Medulla oblongata (tissue), 1 donor: Measurements from ENCODE around the gene PEX11B.

Experiments used
- DNase-seq: peaks from one replicate; pipeline ENCODE4 v3.0.0-alpha.2; 2015; ENCODE audit errors: extremely low spot score

The PEX11B gene, protein sequence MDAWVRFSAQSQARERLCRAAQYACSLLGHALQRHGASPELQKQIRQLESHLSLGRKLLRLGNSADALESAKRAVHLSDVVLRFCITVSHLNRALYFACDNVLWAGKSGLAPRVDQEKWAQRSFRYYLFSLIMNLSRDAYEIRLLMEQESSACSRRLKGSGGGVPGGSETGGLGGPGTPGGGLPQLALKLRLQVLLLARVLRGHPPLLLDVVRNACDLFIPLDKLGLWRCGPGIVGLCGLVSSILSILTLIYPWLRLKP

DNA sequence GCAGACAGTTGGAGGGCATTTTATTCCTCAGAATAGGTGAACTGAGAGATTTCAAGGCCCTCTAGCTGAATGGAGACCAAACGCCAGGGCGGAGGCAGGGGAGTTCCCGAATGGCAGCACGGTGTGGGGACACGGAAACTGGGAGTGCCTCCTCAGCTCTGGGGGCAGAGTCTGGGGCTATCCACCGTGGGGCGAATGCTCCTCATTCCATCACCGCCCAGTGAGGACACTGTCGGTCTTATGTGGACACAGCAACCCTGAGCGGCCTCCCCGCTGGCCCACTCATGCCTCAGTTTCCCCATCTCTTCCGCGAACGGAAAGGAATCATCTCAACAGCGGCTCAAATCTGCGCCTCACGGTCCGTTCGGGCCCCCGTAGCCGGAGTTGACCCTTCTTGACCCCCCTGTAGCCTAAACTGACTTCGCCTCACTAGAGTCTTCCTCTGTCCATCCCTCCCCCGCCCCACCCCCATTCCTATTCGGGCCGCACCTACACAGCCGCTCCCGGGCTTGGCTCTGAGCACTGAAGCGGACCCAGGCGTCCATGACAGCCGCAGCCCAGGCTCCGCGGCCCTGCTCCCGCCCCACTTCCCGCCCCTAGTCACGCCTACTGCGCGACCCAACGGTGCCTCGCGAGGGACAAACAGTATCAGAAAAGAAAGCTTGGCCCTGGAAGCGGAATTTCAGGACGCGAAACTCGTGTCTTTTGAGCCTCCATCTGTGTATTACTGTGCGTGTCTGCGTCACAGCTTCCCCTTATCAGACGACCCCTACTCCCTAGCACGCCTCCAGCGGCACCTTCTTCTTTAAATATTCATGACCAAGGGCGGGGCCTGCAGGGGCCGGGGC, at the start of gene PEX11B:
TSS of gene PEX11B (minus strand) at position 574 of the 848 bp plus-strand sequence. CDS start at position 545, 29 bp downstream.
- peak; percentile 93 for DNase-seq

DNA sequence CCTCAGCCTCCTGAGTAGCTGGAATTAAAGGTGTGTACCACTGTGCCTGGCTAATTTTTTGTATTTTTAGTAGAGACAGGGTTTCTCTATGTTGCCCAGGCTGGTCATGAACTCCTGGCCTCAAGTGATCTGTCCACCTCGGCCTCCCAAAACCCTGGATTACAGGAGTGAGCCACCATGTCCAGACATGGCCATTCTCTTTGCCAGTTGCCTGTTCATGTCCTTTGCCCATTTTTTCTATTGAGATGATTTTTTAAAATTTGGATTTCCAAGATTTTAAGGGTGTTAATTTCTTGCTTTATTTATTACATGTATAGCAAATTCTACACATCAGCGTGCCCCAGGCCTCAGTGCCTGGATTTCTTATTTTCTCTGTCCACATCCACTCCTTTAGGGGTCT, 48.8 kb upstream of the PEX11B start:
- no peak for DNase-seq

DNA sequence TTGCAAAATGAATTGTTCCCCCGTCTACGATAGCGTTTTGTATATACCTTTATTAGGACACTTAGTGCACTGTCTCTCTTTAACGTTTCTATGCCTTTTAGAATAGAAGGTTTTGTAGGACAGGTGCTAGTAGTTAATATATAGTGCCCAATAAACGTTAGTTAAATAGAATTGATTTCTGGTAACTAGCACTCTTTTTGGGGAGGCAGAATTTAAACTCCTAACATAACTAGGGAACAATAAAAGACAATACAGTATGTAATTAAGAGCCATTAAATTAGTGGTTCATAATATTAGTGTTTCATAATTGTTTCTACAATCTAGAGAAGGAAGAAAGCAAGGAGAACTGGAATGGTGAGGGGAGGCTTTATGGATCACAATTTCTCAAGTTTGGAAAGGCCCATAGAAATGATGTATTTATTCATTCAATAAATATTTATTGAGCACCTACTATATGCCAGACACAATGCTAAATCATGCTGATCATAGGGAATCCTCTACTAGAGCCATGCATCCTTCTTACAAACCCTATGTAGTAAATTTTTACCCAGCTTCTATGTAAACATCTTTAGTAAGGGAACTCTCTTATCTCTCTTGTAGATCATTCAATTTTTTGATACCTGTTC, 46.7 kb upstream of the PEX11B start:
- DNase-seq, result no peak

DNA sequence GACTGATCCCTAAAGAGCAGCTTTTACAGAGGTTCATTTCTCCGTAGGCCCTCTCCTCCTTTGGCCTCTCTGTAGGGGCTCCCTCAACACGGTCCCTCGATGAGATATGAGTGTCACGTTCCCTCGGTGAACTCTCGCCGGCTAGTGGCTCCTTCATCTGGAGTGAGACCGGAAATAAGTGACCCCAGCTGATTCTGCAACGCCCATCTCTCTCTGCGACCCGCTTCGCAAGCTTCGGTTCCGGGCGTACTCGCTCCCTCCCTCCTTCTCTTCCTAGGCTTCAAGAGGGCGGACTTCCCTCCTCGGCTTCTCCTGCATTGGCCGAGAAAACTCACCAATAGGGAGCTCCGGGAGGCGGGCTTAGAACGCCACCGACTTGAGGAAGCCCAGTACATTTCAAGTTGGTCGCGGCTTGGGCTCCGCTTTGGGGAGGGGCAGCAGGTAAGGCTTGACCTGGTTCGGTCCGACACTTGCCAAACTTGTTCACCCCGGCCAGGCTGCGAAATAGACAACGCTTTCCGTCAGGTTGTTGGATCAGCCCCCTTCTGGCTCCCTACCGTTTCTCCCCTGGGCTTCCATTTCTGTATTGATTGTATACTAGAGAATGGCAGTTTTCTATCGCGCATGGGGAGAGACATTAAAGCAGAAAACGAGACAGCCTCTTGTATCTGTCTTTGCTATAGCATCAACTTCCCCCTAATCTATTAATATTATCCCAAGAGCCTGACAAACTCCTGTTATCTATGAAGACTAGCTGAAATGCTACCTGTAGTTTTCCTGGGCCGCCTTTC, 46.0 kb upstream of the PEX11B start, which contains the start of the genes ANKRD34A and POLR3GL:
TSS of gene ANKRD34A (minus strand) at position 248 of the 791 bp plus-strand sequence. CDS start 2,816 bp downstream, outside the sequence.
TSS of gene POLR3GL (plus strand) at position 363 of the 791 bp plus-strand sequence. CDS start 10,176 bp downstream, outside the sequence.
- DNase-seq, result peak; percentile 99

DNA sequence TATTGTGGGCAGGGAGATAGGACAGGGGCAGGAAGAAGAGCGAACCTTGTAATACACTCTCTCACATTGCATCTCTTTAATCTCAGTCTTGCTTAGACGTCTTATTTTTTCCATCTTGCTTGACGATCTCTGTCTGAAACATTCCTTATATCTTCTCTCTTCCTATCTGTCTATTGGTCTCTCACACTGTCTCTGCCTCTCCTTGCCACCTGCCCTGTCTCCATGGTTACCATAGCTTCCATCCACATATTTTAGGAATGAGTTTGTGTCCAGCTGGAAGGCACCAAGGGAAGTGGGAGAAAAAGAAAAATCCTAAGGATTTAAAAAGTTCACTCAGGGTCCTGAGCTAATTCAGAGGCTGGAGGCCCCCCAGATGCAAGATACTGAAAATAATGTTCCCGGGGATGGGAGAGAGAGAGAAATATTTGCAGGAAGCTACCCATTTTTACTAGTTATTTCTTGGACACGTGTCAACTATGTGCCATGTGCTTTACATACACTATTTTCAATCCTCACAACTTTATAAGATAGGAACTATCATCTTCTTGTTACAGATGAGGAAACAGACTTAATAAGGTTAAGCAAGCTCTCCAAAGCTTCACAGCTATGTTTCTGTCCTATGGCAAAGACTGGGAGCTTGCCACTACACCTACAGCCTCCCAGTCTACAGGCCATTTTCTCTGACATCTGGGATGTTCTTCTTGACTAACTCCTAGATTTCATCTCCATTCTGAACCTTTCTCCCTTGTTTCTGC, 44.9 kb upstream of the PEX11B start:
- no peak for DNase-seq

DNA sequence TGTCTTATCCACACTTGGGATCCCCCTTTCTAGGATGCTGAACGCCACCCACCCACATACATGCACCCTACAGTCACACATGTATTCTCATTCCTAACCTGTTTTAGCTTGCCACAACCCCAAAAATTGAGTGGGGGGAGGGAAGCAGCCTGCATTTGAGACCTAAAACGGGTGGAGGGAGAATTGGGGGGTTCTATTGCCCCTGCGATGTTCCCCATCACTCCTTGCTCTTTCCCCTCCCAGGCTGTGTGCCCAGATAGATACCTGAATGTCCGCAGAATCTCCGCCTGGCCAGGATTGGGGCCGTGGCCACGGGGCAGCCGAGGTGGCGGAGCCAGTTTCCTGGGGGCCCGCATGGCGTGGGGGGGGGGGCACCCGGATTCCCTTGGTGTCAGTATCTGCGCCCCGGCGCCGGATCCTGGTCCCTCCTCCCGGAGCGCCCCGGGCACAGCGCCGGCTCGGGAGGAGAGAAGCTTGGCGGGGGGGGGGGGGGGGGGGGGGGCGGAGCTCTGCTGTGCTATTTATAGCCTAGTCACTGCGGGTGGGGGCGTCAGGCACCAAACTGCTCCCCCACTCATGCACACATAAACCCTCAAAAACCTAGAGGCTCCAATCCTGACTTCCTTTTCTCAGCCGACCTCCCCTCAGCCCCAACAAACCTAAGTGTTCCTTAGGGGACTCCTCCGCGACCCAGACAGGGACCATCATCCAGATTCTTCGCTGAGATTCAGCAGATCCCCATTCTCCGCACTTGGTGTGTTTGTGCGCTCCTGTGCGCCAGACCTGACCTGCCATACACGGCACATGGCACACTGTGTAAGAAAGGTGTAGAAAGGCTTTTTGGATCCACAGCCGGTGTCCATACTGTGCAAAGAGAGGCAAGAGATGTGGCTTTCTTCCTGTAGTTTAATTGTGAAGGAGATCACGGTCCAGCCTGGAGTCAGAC, 43.9 kb upstream of the PEX11B start:
- DNase-seq, result peak; percentile 83

DNA sequence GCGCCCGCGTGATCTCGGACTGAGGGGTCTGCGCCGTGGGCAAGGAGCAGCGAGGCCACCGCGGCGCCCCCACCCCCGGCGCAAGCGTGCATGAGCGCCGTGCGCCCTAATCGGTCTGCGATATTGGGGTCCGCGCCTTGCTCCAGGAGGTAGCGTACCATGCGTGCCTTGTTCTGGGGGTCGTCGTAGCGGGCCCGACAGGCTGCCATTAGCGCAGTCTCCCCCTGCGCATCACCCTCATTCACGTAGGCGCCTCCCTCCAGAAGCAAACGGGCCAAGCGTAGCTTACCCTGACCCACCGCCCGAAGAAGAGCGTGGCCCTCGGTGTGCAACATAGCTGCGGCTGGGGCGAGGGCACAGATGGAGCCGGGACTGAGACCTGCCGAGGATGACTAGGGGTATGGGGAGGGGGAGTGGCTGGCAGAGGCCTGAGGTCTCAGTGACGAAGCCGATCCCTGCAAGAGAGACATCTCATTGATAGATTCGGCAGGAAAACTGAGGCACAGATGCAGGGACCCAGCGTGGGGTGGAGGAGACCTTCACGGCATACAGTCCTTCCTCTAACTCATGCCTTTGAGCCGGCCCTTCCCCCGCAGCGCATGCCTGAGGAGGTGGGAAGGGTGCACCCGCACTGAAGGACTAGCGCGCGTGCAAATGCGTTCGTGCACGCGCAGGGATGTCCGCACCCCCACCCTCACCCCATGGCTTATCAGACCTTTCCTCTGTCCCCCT, 43.1 kb upstream of the PEX11B start:
- peak; percentile 54 for DNase-seq

DNA sequence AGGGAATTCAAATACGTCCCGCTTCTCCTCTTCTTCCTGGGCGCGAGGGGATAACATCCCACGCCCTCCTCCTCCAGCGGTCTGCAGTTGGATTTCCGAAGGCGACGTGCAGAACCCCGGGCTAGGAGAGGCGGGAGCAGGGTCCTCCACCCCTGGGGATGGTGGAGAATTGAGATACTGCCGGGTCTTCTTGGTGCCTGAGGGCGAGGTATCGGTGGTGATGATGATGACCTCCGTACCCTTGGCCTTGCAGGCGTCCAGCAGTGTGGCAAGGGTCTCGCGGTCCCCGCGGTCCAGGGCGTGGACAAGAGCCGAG, 42.5 kb upstream of the PEX11B start:
- DNase-seq, result peak; percentile 7

DNA sequence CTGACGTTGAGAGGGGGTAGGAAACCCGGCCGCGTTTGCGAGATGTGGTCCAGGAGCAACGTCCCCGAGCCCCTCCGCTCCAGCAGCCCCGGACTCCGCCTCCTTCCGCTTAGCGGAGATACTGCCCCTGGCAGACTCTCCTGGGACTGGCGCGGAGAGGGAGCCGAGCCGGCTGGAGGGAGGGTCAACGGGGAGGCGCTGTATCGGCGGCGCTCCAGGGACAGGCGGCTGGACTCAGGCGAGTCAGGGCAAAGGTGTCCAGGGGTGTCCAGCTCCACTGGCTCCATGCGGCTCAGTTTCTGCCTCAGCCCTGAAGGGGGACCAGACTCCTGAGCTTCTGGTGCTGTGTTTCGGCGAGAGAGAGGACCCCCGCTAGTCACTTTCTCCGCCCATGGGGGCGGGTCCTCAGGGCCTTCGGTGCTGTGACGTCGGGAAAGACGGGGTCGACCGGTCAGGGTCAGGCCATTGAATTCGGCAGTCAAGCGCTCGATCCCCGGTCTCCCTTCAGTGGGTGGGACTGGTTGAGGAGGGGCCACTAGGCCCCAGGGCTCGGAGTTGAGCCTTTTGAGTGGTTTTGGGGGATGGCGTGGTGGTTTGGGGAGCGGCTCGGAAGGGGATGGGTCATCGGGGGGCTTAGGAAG, 42.1 kb upstream of the PEX11B start:
- peak; percentile 78 for DNase-seq

DNA sequence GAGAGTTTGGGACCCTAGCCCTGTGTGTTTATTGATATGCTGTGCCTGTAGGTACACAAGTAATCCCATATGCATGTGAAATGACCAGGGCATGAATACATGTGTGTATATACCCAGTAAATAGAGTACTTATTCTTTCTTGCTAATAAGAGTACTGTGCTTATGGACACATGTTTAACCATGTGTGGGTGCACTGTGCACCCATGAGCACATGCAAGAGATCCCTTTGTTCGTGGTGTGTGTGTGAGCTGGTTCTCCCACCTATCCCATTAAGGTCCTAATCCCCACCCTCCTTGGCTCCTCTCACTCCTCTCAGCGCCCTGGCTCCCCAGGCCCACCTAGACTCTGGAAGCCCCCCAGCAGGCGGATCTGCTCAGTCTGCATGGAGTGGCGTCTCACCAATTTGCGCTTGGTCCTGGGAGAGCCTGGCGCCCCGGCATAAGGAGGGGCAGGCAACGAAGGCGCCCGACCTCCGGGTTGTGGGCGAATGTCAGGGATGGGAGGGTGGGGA, 41.5 kb upstream of the PEX11B start:
- peak; percentile 11 for DNase-seq

DNA sequence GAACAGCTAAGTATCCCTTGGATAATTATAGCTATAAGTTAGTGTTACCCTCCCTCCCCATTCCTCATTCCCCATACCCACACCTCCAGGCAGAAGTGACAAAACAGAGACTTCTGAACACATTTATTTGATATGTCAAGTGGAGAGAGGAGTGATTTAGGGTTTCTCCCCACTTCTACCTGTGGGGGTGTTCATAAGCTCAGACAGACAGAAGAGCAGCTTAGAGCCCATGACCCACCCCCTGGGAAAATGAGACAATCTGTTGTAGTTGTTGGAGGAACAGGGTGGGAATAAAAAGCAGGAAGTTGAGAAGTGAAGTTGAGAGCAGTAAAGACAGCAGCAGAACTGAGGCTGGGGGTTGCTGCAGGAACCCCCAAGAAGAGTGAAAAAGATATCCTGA, 40.8 kb upstream of the PEX11B start:
- no peak for DNase-seq

DNA sequence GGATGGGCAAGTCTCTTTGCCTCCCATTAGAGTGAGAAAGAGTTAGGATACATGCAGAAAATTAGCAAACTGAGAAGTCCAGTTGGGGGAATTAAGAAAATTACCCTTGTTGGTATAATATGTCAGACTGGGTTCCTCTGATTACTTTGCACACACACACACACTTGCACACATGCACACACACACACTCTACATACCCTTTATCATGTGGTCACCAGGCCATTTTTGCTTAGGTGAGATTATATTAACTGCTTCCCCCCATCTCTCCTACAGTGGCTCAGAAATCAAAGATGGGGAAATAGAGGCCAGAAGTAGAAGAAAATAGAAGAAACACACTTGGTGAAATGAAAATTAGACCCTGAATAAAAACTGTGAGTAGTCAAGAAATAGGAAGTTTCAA, 40.2 kb upstream of the PEX11B start:
- DNase-seq, result no peak

DNA sequence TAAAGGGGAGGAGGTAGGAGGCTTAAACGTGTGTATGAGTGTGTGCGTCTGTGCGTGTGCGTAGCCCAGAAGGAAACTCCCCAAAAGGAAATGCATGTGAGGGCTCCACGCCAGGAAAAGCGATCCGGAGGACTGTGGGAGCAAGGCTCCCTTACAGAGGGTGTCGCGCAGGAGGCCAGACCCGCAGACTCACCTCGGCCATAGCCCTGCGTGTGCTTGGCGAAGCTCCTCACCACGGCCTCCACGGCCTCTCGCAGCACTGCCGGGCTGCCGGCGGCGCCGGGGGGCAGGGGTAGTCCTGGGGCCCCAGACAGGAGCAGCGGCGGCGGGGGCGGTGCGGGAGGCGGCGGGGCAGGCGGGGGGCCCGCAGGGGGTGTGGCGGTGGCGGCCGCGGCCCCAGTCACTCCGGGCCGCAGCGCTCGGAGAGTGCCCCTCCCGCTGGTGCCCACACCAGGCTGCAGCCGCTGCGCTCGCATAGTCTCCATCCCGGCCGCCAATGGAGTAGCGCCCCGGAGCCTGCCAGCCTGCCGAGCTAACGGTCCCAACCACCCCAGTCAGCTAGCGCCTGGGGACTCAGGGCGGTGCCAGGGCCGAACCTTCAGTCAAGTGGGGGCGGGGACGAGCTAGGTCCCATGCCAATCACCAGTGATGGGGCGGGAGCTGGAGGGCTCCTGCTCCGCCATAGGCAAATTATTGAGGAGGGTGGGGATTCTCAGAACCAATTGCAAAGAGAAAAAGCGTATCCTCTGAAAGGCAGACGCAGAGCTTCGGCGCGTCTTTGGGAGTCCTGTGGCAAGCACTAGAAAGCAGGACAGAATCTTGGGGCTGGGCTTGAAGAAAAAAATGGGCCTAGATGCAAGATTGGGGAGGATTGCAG, 39.2 kb upstream of the PEX11B start, which contains the start of gene LIX1L:
TSS of gene LIX1L (minus strand) at position 575 of the 877 bp plus-strand sequence. CDS start at position 485, 90 bp downstream.
- peak; percentile 99 for DNase-seq

DNA sequence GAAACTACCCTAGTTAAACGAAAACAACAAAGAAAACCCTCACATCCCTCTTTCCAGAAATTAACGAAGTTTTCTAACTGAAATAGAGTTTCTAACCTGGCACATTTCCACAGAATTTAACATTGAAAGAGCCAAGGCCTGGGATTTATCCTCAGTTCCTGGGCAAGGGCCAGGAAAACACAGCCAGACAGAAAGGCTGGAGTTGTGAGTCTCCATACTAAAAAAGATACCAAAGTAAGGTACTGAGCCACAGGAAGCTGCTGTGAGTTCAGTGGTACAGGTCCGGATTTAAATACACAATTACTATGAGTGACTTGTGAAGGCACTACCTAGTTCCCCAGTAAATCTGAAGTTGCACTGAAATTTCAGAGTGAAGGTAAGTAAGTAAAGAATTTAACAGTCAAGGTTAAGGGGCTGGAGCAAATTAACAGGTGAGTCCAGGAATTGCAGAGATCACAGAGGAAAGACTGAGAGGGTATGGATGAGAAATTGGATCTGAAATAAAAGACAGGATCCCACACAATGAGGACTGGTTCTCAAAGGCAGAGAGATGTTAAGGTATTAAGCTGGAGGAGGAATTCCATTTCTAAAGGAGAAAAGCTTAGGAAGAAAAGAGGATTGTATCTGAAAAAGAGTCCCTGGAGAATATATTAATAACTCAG, 38.4 kb upstream of the PEX11B start:
- peak; percentile 61 for DNase-seq

DNA sequence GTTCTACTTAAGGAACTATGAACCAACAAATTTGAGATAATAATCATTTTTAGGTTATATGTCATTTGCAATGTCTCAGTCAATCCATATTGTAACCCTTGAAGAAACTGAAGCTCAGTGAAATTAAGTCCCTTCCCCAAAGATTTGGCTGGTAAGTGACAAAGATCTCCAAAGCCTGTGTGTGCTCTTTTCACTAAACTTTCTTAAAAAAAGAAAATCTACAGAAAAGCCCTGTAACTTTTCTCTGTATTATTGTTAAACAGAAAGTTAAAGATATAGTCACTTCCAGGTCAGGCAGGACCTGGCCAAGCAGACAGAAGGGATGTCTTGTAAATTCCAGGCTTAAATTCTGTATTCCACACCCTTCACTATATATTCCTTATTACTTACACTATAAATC, 37.8 kb upstream of the PEX11B start:
- DNase-seq, result no peak

DNA sequence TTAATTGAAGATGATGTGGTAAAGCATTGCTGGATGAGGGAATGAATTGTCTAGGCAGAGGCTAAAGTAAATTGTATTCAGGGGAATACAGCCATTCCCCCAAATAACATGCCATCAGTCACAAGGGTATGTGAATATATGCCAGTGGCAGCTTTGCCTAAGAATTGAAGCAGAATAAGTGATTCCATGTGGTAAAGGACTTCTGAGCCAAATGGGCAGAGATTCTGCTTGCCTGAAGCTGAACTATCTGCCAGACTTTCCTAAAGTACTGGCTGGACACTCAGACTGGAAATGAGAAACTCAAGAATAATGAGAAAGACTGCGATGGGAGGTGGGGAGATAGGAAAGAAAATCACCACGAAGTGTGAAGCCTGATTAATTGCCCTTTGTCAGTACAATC, 36.9 kb upstream of the PEX11B start:
- peak; percentile 72 for DNase-seq

DNA sequence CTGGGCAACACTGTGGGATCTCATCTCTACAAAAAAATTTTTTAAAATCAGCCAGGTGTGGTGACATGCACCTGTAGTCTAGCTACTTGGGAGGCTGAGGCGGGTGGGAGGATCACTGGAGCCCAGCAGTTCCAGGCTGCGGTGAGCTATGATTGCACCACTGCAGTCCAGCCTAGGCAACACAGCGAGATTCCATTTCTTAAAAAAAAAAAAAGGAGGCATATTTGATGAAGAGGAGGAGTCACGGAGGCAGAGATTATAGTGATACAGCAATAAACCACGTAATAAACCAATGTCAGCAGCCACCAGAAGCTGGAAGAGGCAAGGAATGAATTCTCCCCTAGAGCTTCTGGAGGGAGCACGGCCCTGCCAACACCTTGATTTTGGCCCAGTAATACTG, 35.3 kb upstream of the PEX11B start:
- no peak for DNase-seq
